Panc1 (cell line): ENCODE measurements around the gene FLACC1.

Source experiments
- POLR2AphosphoS5 ChIP-seq: IDR thresholded peaks from 2 replicates; pipeline ENCODE4 v1.6.1; 2012; ENCODE audit warnings: mild to moderate bottlenecking, low read depth, low read length, moderate library complexity
- SIN3A ChIP-seq: IDR thresholded peaks from 2 replicates; pipeline ENCODE4 v1.6.1; 2012; ENCODE audit warnings: low read depth, mild to moderate bottlenecking, low read length, moderate library complexity, borderline replicate concordance; ENCODE audit not compliant: insufficient read depth
- TF ChIP-seq, protein P1 (sequence below): fragments of 450-650 bp; IDR thresholded peaks from 2 replicates; pipeline ENCODE4 v1.5.1; 2017; ENCODE audit warnings: mild to moderate bottlenecking

DNA sequence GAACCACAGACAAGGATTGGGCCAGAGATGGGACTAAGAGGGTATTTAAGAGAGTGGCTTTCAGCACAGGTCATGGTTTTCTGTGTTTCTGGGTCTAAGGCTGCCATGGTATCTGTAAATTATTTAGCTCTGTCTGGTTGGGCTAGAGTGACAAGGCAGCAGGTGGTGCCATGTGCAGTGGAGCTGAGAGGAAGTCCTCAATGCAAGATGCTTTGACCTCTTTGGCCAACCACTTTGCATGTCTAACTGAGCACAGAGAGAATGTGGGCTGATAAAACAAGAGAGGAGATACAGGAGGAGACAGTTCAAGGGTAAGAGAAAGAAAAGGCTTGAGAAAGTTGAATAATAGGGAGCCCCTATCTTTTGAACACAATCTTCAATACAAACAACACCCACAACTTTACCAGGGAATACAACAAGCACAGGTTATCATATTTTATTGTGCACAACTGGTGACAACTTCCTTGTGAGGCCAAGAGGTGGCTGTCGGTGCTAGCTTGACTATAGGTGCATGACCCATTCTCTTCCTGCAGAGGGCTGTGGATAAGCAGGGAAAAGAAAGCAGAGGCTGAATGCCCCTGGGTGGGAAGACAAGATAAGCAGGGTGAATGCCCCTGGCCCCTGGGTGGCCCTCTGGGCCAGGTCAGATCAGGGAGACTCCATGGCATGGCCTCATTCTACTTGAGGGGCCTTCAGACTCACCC is 12.3 kb downstream of the FLACC1 start:
- TF ChIP-seq, protein P1, sequence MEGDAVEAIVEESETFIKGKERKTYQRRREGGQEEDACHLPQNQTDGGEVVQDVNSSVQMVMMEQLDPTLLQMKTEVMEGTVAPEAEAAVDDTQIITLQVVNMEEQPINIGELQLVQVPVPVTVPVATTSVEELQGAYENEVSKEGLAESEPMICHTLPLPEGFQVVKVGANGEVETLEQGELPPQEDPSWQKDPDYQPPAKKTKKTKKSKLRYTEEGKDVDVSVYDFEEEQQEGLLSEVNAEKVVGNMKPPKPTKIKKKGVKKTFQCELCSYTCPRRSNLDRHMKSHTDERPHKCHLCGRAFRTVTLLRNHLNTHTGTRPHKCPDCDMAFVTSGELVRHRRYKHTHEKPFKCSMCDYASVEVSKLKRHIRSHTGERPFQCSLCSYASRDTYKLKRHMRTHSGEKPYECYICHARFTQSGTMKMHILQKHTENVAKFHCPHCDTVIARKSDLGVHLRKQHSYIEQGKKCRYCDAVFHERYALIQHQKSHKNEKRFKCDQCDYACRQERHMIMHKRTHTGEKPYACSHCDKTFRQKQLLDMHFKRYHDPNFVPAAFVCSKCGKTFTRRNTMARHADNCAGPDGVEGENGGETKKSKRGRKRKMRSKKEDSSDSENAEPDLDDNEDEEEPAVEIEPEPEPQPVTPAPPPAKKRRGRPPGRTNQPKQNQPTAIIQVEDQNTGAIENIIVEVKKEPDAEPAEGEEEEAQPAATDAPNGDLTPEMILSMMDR: no peak; the same call in 1 of the 2 replicates
- TF ChIP-seq SIN3A (no peak), POLR2AphosphoS5 (no peak)
